Liver (tissue), 3 donors: ENCODE results near the gene SF3B3.

Experiments
- CTCF ChIP-seq: fragments of 150-350 bp; IDR thresholded peaks from 2 replicates; pipeline ENCODE4 v1.5.1; 2017; ENCODE audit warnings: improper control_type of control experiment, low read depth, low read length; ENCODE audit not compliant: missing input control
- EGR1 ChIP-seq, 2 donors: IDR thresholded peaks; 2 replicates each; pipeline ENCODE4 v1.6.1; 2016 to 2018; ENCODE audit warnings: antibody characterized with exemption in 2 of 2, low read depth in 2 of 2
- FOXA1 ChIP-seq: IDR thresholded peaks from 2 replicates; pipeline ENCODE4 v1.6.1; 2016; ENCODE audit warnings: antibody characterized with exemption
- FOXA2 ChIP-seq: IDR thresholded peaks from 2 replicates; pipeline ENCODE4 v1.6.1; 2016; ENCODE audit warnings: antibody characterized with exemption
- GABPA ChIP-seq, 2 donors: IDR thresholded peaks in 1 of 2; conservative IDR thresholded peaks in 1 of 2; 2 replicates each; pipeline ENCODE4 v1.6.1; 2016; ENCODE audit warnings: antibody characterized with exemption in 2 of 2, mild to moderate bottlenecking in 1 of 2, moderate library complexity in 1 of 2
- JUND ChIP-seq, 2 donors: IDR thresholded peaks; 2 replicates each; pipeline ENCODE4 v1.6.1; 2016; ENCODE audit warnings: antibody characterized with exemption in 2 of 2
- RAD21 ChIP-seq, 2 donors: IDR thresholded peaks; 2 replicates each; pipeline ENCODE4 v1.6.1; 2016; ENCODE audit warnings: antibody characterized with exemption in 2 of 2, mild to moderate bottlenecking in 2 of 2
- RXRA ChIP-seq, 2 donors: IDR thresholded peaks; 2 replicates each; pipeline ENCODE4 v1.6.1; 2017 to 2018; ENCODE audit warnings: antibody characterized with exemption in 2 of 2, mild to moderate bottlenecking in 1 of 2
- SP1 ChIP-seq: IDR thresholded peaks from 2 replicates; pipeline ENCODE4 v1.6.1; 2018; ENCODE audit warnings: antibody characterized with exemption, mild to moderate bottlenecking
- TAF1 ChIP-seq: conservative IDR thresholded peaks from 2 replicates; pipeline ENCODE4 v1.6.1; 2016; ENCODE audit warnings: antibody characterized with exemption, mild to moderate bottlenecking
- YY1 ChIP-seq: IDR thresholded peaks from 2 replicates; pipeline ENCODE4 v1.6.1; 2016; ENCODE audit warnings: antibody characterized with exemption, mild to moderate bottlenecking
- ZBTB33 ChIP-seq: IDR thresholded peaks from 2 replicates; pipeline ENCODE4 v1.6.1; 2016; ENCODE audit warnings: antibody characterized with exemption
- TF ChIP-seq, protein P1 (sequence below): IDR thresholded peaks from 2 replicates; pipeline ENCODE4 v1.6.1; 2016; ENCODE audit warnings: antibody characterized with exemption, mild to moderate bottlenecking
- TF ChIP-seq, protein P2 (sequence below): IDR thresholded peaks from 2 replicates; pipeline ENCODE4 v1.6.1; 2016; ENCODE audit warnings: antibody characterized with exemption
- donor health status: healthy.
- donor health status: healthy.

GRCh38 chr16:70534971-70535370 is 11.4 kb downstream of the SF3B3 start:
- no peak for TF ChIP-seq CTCF
- no peak for TF ChIP-seq SP1
- no peak for TF ChIP-seq TAF1
- TF ChIP-seq, protein P1, sequence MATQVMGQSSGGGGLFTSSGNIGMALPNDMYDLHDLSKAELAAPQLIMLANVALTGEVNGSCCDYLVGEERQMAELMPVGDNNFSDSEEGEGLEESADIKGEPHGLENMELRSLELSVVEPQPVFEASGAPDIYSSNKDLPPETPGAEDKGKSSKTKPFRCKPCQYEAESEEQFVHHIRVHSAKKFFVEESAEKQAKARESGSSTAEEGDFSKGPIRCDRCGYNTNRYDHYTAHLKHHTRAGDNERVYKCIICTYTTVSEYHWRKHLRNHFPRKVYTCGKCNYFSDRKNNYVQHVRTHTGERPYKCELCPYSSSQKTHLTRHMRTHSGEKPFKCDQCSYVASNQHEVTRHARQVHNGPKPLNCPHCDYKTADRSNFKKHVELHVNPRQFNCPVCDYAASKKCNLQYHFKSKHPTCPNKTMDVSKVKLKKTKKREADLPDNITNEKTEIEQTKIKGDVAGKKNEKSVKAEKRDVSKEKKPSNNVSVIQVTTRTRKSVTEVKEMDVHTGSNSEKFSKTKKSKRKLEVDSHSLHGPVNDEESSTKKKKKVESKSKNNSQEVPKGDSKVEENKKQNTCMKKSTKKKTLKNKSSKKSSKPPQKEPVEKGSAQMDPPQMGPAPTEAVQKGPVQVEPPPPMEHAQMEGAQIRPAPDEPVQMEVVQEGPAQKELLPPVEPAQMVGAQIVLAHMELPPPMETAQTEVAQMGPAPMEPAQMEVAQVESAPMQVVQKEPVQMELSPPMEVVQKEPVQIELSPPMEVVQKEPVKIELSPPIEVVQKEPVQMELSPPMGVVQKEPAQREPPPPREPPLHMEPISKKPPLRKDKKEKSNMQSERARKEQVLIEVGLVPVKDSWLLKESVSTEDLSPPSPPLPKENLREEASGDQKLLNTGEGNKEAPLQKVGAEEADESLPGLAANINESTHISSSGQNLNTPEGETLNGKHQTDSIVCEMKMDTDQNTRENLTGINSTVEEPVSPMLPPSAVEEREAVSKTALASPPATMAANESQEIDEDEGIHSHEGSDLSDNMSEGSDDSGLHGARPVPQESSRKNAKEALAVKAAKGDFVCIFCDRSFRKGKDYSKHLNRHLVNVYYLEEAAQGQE, result no peak
- TF ChIP-seq EGR1 (IDR thresholded peaks at IDR 0.05; ENCODE audit: low read depth in 2 of 2), result no peak
- TF ChIP-seq FOXA1, result no peak
- TF ChIP-seq GABPA (IDR thresholded peaks at IDR 0.05 in 1 of 2, conservative IDR thresholded peaks at IDR 0.05 in 1 of 2), result no peak
- TF ChIP-seq, protein P2, sequence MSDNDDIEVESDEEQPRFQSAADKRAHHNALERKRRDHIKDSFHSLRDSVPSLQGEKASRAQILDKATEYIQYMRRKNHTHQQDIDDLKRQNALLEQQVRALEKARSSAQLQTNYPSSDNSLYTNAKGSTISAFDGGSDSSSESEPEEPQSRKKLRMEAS, result no peak
- TF ChIP-seq RAD21 (IDR thresholded peaks at IDR 0.05), result no peak
- no peak for TF ChIP-seq JUND (IDR thresholded peaks at IDR 0.05)
- TF ChIP-seq RXRA (IDR thresholded peaks at IDR 0.05), result no peak
- TF ChIP-seq YY1, result no peak
- no peak for TF ChIP-seq ZBTB33
- no peak for TF ChIP-seq FOXA2
